Upper lobe of right lung (tissue), 1 donor: Measurements from ENCODE around the gene CPEB2. TPM values are rescaled to one million over a fixed set of nuclear protein-coding genes. Genes with fewer than 3 reads are reported as not detected.
"Not testable (repeated sequence)": the region's sequence is repeated elsewhere in the genome, so short reads cannot be mapped to it uniquely, and the experiment has no call there.

Experiments
- ATAC-seq: fragments of 200-7000 bp; cut with Tn5 transposase; one replicate; pipeline ENCODE4 v1.9.1; 2020; ENCODE audit warnings: mild to moderate bottlenecking, moderate library complexity
- DNase-seq: peaks from one replicate; pipeline ENCODE4 v3.0.0-alpha.2; 2020
- H3K27ac ChIP-seq: fragments of 200-600 bp; one replicate; pipeline ENCODE4 v1.8.0; 2022
- H3K27me3 ChIP-seq: fragments of 200-600 bp; one replicate; pipeline ENCODE4 v1.8.0; 2022; ENCODE audit warnings: mild to moderate bottlenecking
- H3K36me3 ChIP-seq: fragments of 200-600 bp; one replicate; pipeline ENCODE4 v1.8.0; 2022
- H3K4me1 ChIP-seq: fragments of 200-600 bp; one replicate; pipeline ENCODE4 v1.8.0; 2022
- H3K4me3 ChIP-seq: fragments of 200-600 bp; one replicate; pipeline ENCODE4 v1.8.0; 2022; ENCODE audit warnings: mild to moderate bottlenecking
- H3K9me3 ChIP-seq: fragments of 200-600 bp; one replicate; pipeline ENCODE4 v1.8.0; 2022
- CTCF ChIP-seq: fragments of 200-600 bp; IDR thresholded peaks from one replicate; pipeline ENCODE4 v1.8.0; 2022; ENCODE audit warnings: antibody characterized with exemption
- intact Hi-C: fragments of 100-400 bp; cut with DNase I; formaldehyde crosslinking; loops from one replicate; pipeline ENCODE4 v1.11.0; 2022
- total RNA-seq: library from RNA; stranded (reverse); fragmentation: NEBNext Ultra II Directional; extraction: Animal tissue kit (Norgen Biotek cat#: 25700); gene quantifications from one replicate; pipeline ENCODE4 v1.2.1, GENCODE V29; 2021
- donor health status: DM: no; HTN: yes; CAD: no; lungs with severe emphysema.

Gene CPEB2
- total RNA-seq, 1 donor from 2014 or later = 25.6 TPM

DNA sequence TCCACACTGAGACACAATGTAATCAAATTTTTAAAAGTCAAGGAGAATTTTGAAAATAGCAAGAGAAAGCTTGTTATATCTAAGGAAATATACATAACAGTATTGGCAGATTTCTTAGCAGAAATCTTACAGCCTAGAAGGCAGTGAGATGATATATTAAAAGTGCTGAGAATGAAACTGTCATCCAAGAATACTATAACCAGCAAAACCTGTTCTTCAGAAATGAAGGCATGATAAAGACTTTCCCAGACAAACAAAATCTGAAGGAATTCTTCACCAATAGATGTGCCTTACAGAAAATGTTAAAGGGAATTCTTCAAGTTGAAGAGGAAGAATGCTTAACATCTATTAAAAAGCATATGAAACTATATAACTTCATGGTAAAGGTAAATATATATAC is 73.6 kb downstream of the CPEB2 start:
- no peak for DNase-seq
- no peak for ATAC-seq
- peaks cover 19% of the 10 kb centered on the region for H3K9me3 ChIP-seq

DNA sequence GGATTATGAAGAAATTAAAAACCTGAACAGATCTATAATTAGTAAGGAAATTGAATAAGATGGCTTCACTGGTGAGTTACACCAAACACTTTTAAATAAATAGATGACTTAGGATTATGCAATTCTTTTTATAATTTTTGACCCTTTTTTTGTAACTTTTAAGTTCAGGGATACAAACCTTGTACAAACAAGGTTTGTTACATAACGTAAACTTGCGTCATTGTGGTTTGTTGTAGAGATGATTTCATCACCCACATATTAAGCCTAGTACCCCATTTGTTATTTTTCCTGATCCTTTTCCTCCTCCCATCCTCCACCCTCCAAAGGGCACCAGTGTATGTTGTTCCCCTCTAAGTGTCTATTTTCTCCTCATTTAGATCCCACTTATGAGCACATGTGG is 75.7 kb downstream of the CPEB2 start:
- TF ChIP-seq CTCF = no peak
- peak; percentile 46 for ATAC-seq
- intact Hi-C loops = no loop called here

More for the DNA sequence above, 73.6 kb downstream of the CPEB2 start:
- Histone ChIP-seq H3K4me1 (no peaks in the 10 kb centered on the region), H3K36me3 (peaks cover 2% of the 10 kb centered on the region), H3K4me3 (no peak overlapping the region), H3K27me3 (no peaks in the 10 kb centered on the region), H3K27ac (no peak overlapping the region)
- no peak for TF ChIP-seq CTCF
- intact Hi-C loops = no loop called here

GRCh38 chr4:15078682-15079642 is 76.7 kb downstream of the CPEB2 start:
- Histone ChIP-seq H3K27ac (no peak overlapping the region), H3K4me3 (no peak overlapping the region), H3K36me3 (no peaks in the 10 kb centered on the region), H3K4me1 (no peaks in the 10 kb centered on the region), H3K9me3 (peaks cover 19% of the 10 kb centered on the region), H3K27me3 (no peaks in the 10 kb centered on the region)
- ATAC-seq (no peak), DNase-seq (no peak)
- TF ChIP-seq CTCF = no peak
- intact Hi-C loops = no loop called here

More for the DNA sequence above, 75.7 kb downstream of the CPEB2 start:
- no peaks in the 10 kb centered on the region for H3K27me3 ChIP-seq
- H3K4me3 ChIP-seq = no peak overlapping the region
- no peak overlapping the region for H3K27ac ChIP-seq
- H3K36me3 ChIP-seq = no peaks in the 10 kb centered on the region
- no peak for DNase-seq
- H3K9me3 ChIP-seq = peaks cover 19% of the 10 kb centered on the region
- H3K4me1 ChIP-seq = no peaks in the 10 kb centered on the region

- Histone ChIP-seq H3K36me3 (no peaks in the 10 kb centered on the region), H3K9me3 (no peaks in the 10 kb centered on the region), H3K4me3 (no peak overlapping the region), H3K27me3 (no peaks in the 10 kb centered on the region), H3K27ac (no peak overlapping the region), H3K4me1 (no peaks in the 10 kb centered on the region)
- DNase-seq (no peak), ATAC-seq (no peak)
- TF ChIP-seq CTCF = no peak
- intact Hi-C loops = no loop called here
Measured at GRCh38 chr4:15084780-15085179, 82.5 kb downstream of the CPEB2 start.

DNA sequence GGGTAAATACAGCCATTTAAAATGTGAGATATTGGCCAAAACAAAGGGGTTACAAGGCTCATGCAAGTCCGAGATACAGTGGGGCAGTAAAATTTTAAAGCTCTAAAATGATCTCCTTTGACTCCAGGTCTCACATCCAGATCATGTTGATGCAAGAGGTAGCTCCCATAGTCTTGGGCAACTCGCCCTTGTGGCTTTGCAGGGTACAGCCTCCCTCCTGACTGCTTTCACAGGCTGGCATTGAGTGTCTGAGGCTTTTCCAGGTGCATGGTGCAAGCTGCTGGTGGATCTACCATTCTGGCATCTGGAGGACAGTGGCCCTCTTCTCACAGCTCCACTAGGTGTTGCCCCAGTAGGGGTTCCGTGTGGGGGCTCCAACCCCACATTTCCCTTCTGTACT is 83.5 kb downstream of the CPEB2 start:
- H3K9me3 ChIP-seq, ATAC-seq, H3K27me3 ChIP-seq, H3K4me3 ChIP-seq, H3K36me3 ChIP-seq, H3K27ac ChIP-seq, H3K4me1 ChIP-seq, intact Hi-C loops, DNase-seq: not testable (repeated sequence)

DNA sequence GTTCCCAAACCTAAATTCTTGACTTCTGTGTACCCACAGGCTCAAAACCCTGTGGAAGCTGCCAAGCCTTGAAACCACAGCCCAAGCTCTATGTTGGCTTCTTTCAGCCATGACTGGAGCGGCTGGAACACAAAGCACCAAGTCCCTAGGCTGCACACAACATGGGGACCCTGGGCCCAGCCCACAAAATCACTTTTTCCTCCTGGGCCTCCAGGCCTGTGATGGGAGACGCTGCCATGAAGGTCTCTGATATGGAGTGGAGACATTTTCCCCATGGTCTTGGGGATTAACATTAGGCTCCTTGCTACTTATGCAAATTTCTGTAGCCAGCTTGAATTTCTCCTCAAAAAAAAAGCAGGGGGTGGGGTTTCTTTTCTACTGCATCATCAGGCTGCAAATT is 84.0 kb downstream of the CPEB2 start:
- H3K36me3 ChIP-seq, H3K9me3 ChIP-seq, H3K4me3 ChIP-seq, ATAC-seq, H3K27ac ChIP-seq, intact Hi-C loops, DNase-seq, H3K4me1 ChIP-seq, H3K27me3 ChIP-seq: not testable (repeated sequence)
